K562 (cell line): ENCODE measurements around the gene SH3BP5L. TPM values are rescaled to one million over a fixed set of nuclear protein-coding genes. Genes with fewer than 3 reads are reported as not detected.
A peak's percentile ranks its signal among the peaks of the same experiment; 100 is the strongest.

Source experiments
- ATAC-seq: fragments of 200-7000 bp; cut with Tn5 transposase; 3 replicates; pipeline ENCODE4 v1.9.1; 2020; ENCODE audit warnings: moderate library complexity
- BruUV-seq: library from RNA; stranded (reverse); fragments of 400-500 nt; replicated peaks from 2 replicates; lab custom pipeline; 2021; lab: Mats Ljungman, UMichigan
- CTCF ChIA-PET: fragments of 300-600 bp; formaldehyde crosslinking; extraction: SDS; loops from one replicate; lab custom pipeline; 2021; ENCODE audit warnings: low intra/inter-chr PET ratio; lab: Yijun Ruan, JAX
- POLR2A ChIA-PET: fragments of 300-600, 350-650 bp; sonication (Branson Sonifier 250); formaldehyde crosslinking; extraction: SDS; loops from one replicate; lab custom pipeline; 2021; ENCODE audit warnings: antibody characterized with exemption, inconsistent platforms; lab: Yijun Ruan, JAX
- DNase-seq, 4 experiments: peaks; one replicate each; pipeline versions ENCODE4 v3.0.0 to v3.0.0-alpha.2; 2011 to 2018; ENCODE audit warnings: low spot score in 3 of 4, mixed read lengths in 3 of 4; ENCODE audit errors: extremely low read depth in 1 of 4
- FAIRE-seq: peaks from 2 replicates; lab custom pipeline; 2011; peaks lifted over from hg19 to GRCh38; lab: Jason Lieb, UNC
- H2AFZ ChIP-seq: 2 replicates; pipeline ENCODE4 v1.6.0; 2011; ENCODE audit warnings: low read depth, low read length, control low read depth, inconsistent platforms
- H3K27ac ChIP-seq: fragments of 200-600 bp; 3 replicates; pipeline ENCODE4 v1.8.0; 2011; ENCODE audit warnings: low read depth, mild to moderate bottlenecking, control low read depth, inconsistent platforms, low read length, moderate library complexity, mixed read lengths; ENCODE audit errors: extremely low read depth
- H3K27me3 ChIP-seq, 2 experiments: fragments of 300-600 bp in 1 of 2; 2 replicates in 1 of 2; 3 replicates in 1 of 2; pipeline versions ENCODE4 v1.6.0 to v1.8.0; 2011; ENCODE audit warnings: inconsistent platforms in 2 of 2, low read length in 2 of 2, mild to moderate bottlenecking in 1 of 2, mixed read lengths in 1 of 2, moderate library complexity in 1 of 2; ENCODE audit not compliant: control insufficient read depth in 2 of 2, insufficient read depth in 2 of 2
- H3K36me3 ChIP-seq: fragments of 300-600 bp; 3 replicates; pipeline ENCODE4 v1.8.0; 2011; ENCODE audit warnings: mild to moderate bottlenecking, low read length, inconsistent platforms; ENCODE audit not compliant: control insufficient read depth, insufficient read depth
- H3K4me1 ChIP-seq, 2 experiments: fragments of 200-600 bp in 1 of 2; replicated peaks in 1 of 2; 2 replicates in 1 of 2; 3 replicates in 1 of 2; pipeline versions ENCODE4 v1.5.1 to v1.8.0; 2011; ENCODE audit warnings: inconsistent platforms in 2 of 2, low read length in 2 of 2, mild to moderate bottlenecking in 1 of 2, mixed read lengths in 1 of 2, moderate library complexity in 1 of 2; ENCODE audit not compliant: control insufficient read depth in 2 of 2, insufficient read depth in 2 of 2
- H3K4me2 ChIP-seq: 2 replicates; pipeline ENCODE4 v1.6.1; 2011; ENCODE audit warnings: low read length, control low read depth, inconsistent platforms, mixed read lengths; ENCODE audit not compliant: insufficient read depth
- H3K4me3 ChIP-seq: fragments of 200-600 bp; sonication (generic), shearing (Covaris generic); 2 replicates; pipeline ENCODE4 v1.5.1; 2016; ENCODE audit warnings: control low read depth, inconsistent platforms
- H3K79me2 ChIP-seq: fragments of 200-600 bp; 3 replicates; pipeline ENCODE4 v1.8.0; 2011; ENCODE audit warnings: low read length, inconsistent platforms; ENCODE audit not compliant: control insufficient read depth, insufficient read depth
- H3K9ac ChIP-seq, 2 experiments: 2 replicates each; pipeline versions ENCODE4 v1.6.0 to v1.6.1; 2011; ENCODE audit warnings: low read depth in 2 of 2, low read length in 2 of 2, control low read depth in 1 of 2, inconsistent platforms in 1 of 2, mild to moderate bottlenecking in 1 of 2, mixed read lengths in 1 of 2; ENCODE audit not compliant: insufficient read depth in 1 of 2
- H3K9me1 ChIP-seq: one replicate; pipeline ENCODE4 v1.6.0; 2011; ENCODE audit warnings: inconsistent platforms, mild to moderate bottlenecking, low read length, moderate library complexity; ENCODE audit not compliant: control insufficient read depth, insufficient read depth
- H3K9me3 ChIP-seq: replicated peaks from 2 replicates; pipeline ENCODE4 v1.5.1; 2011; ENCODE audit warnings: low read depth, low read length, inconsistent platforms; ENCODE audit not compliant: control insufficient read depth, insufficient read depth
- H4K20me1 ChIP-seq: replicated peaks from 2 replicates; pipeline ENCODE4 v1.6.1; 2011; ENCODE audit warnings: low read length, inconsistent platforms, mixed read lengths; ENCODE audit not compliant: control insufficient read depth, insufficient read depth
- EP400 ChIP-seq: fragments of 450-650 bp; IDR thresholded peaks from 2 replicates; pipeline ENCODE4 v1.6.1; 2017; ENCODE audit warnings: antibody characterized with exemption, mild to moderate bottlenecking, moderate library complexity
- HLTF ChIP-seq: fragments of 450-650 bp; IDR thresholded peaks from 2 replicates; pipeline ENCODE4 v1.6.1; 2016
- POLR2AphosphoS5 ChIP-seq: IDR thresholded peaks from 2 replicates; pipeline ENCODE4 v1.6.1; 2011; ENCODE audit warnings: mild to moderate bottlenecking, low read depth, low read length, moderate library complexity; ENCODE audit not compliant: control insufficient read depth, insufficient read depth
- RCOR1 ChIP-seq, 2 experiments: IDR thresholded peaks; 2 replicates each; pipeline ENCODE4 v1.6.1; 2012; ENCODE audit warnings: low read depth in 2 of 2, low read length in 2 of 2, borderline replicate concordance in 1 of 2, improper control_type of control experiment in 1 of 2
- WGBS: fragments of 100-300 bp; shearing (Covaris generic); methylation state at CpG from one replicate; pipeline ENCODE4 v1.1.6; 2016; ENCODE audit warnings: low coverage, mixed read lengths; ENCODE audit not compliant: insufficient coverage; ENCODE audit errors: missing lambda C conversion rate; 5-methylcytosine and 5-hydroxymethylcytosine counted together
- in situ Hi-C: fragments of 300-500 bp; cut with MboI; formaldehyde crosslinking; loops from 4 replicates; pipeline ENCODE4 v1.15.0; 2018; ENCODE audit warnings: inconsistent platforms, mixed read lengths
- intact Hi-C: fragments of 100-400 bp; cut with micrococcal nuclease; formaldehyde crosslinking; loops from 2 replicates; pipeline ENCODE4 v1.14.2; 2022
- polyA plus RNA-seq, 8 experiments: library from polyadenylated mRNA; depleted of rRNA in 4 of 8; stranded (reverse) in 5 of 8; unstranded in 3 of 8; fragments of >200 nt; fragmentation: Nextera tagmentation in 2 of 8; fragmentation: Illumina TruSeq in 1 of 8; extraction: Ambion mirVana in 2 of 8; extraction: Trizol in 1 of 8; gene quantifications; 2 replicates each; pipeline versions ENCODE4 v1.2.1 to v1.2.3, GENCODE V29; 2011 to 2014; ENCODE audit warnings: inconsistent platforms in 1 of 8, missing spikeins in 1 of 8
- total RNA-seq, 7 experiments: library from RNA; depleted of rRNA in 6 of 7; stranded (reverse); fragments of >200 nt in 6 of 7; fragmentation: Illumina TruSeq in 2 of 7; extraction: Trizol in 2 of 7; gene quantifications; 2 replicates each; pipeline versions ENCODE4 v1.2.1 to v1.2.3, GENCODE V29; 2011 to 2021; ENCODE audit warnings: low replicate concordance in 1 of 7

The SH3BP5L gene
- total and polyA plus RNA-seq, 9 of the 15 experiments (the other 6 are each of a cell fraction or from before 2014, with no cell fraction given) = 1.9 to 26.5 (median 15.8) TPM

- no peak overlapping the region for H3K27ac ChIP-seq
- peaks cover 40% of the 10 kb centered on the region; the same call in 2 of the 3 replicates for H3K36me3 ChIP-seq
- TF ChIP-seq HLTF (no peak), EP400 (no peak), RCOR1 (IDR thresholded peaks at IDR 0.05; ENCODE audit: borderline replicate concordance in 1 of 2, low read depth in 2 of 2, low read length in 2 of 2) (no peak), POLR2AphosphoS5 (peak; percentile 26; the same call in 1 of the 2 replicates)
- H3K4me2 ChIP-seq = no peak overlapping the region
- H2AFZ ChIP-seq = no peak overlapping the region
- ATAC-seq (no peak), DNase-seq (peak in 2 of 4 experiments; percentile 2 to 10), FAIRE-seq (no peak)
- no peaks in the 10 kb centered on the region for H3K27me3 ChIP-seq
- H3K9me3 ChIP-seq = no peaks in the 10 kb centered on the region
- peak overlapping the region in 1 of 2 experiments; percentile 26; a peak in 1 of 4 replicates for H3K9ac ChIP-seq
- H3K79me2 ChIP-seq = no peaks in the 10 kb centered on the region
- 0 out of 2 replicates have a peak, but pooled peaks cover 4% of the 10 kb centered on the region for H4K20me1 ChIP-seq
- in situ Hi-C loops = no loop called here
- H3K9me1 ChIP-seq = no peaks in the 10 kb centered on the region
- intact Hi-C loops = no loop called here
- ChIA-PET CTCF (no interaction called here), POLR2A (interaction anchor here (1.4 to 2.1 kb wide), 2 partner anchors 8 to 15 kb away, joined by 4 to 9 read pairs; partner anchors contain the start of gene SH3BP5L)
- 73% methylated on average over 10 of the region's 12 CpGs for WGBS
- H3K4me3 ChIP-seq = no peak overlapping the region
- TSS peak; percentile 29 for BruUV-seq
- peaks cover 3 to 6% of the 10 kb centered on the region in 2 experiments; a peak in 3 of 5 replicates for H3K4me1 ChIP-seq
Measured at GRCh38 chr1:248810727-248811513, 14.8 kb downstream of the SH3BP5L start.
